ENCODE data around the gene DONSON.

The DONSON gene

DNA sequence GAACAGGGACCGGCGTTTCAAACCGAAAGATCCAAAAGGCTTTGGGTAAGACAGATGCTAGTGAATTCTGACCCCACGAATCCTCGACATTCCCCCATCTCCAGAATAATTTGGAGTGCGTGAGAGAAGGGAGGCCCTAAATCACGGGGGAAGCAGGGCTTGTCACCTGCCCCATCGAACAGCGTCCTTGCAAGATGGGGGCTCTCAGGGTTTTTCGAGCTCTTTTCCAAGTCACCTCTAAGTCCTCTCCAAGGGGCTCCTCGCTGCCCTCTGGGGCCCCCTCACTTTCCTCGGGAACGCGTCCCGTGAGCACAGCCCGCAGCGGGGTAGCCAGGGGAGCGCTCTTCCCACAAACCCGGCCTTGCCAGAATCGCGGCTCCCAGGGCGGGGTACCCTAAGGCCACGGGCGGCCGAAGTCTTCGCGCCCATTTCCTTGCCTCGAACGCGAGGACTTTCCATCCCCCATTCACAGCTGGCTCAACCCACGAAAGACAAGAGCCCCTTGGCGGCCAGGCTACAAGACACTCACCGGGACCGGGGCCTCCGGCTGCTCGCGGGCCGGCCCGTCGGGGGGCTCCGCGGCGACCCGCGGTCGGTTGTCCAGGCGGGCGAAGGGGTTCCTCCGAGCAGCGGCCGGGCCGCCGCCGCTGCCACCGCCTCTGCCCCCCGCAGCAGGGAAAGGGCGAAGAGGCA, 546 bp downstream of the DONSON start:
- TF ChIP-seq FOXP2 (optimal IDR thresholded peaks at IDR 0.05; ENCODE audit: borderline replicate concordance, extremely low read depth, extremely low read length, insufficient read depth) (no peak), TAF1 (IDR thresholded peaks at IDR 0.05; ENCODE audit: borderline replicate concordance, insufficient read depth, low read length) (no peak), SIN3A (IDR thresholded peaks at IDR 0.05; ENCODE audit: borderline replicate concordance, insufficient read depth, low read length) (no peak), POLR2AphosphoS5 (IDR thresholded peaks at IDR 0.05; ENCODE audit: low read depth, low read length) (no peak)
- TF ChIP-seq, protein P1, sequence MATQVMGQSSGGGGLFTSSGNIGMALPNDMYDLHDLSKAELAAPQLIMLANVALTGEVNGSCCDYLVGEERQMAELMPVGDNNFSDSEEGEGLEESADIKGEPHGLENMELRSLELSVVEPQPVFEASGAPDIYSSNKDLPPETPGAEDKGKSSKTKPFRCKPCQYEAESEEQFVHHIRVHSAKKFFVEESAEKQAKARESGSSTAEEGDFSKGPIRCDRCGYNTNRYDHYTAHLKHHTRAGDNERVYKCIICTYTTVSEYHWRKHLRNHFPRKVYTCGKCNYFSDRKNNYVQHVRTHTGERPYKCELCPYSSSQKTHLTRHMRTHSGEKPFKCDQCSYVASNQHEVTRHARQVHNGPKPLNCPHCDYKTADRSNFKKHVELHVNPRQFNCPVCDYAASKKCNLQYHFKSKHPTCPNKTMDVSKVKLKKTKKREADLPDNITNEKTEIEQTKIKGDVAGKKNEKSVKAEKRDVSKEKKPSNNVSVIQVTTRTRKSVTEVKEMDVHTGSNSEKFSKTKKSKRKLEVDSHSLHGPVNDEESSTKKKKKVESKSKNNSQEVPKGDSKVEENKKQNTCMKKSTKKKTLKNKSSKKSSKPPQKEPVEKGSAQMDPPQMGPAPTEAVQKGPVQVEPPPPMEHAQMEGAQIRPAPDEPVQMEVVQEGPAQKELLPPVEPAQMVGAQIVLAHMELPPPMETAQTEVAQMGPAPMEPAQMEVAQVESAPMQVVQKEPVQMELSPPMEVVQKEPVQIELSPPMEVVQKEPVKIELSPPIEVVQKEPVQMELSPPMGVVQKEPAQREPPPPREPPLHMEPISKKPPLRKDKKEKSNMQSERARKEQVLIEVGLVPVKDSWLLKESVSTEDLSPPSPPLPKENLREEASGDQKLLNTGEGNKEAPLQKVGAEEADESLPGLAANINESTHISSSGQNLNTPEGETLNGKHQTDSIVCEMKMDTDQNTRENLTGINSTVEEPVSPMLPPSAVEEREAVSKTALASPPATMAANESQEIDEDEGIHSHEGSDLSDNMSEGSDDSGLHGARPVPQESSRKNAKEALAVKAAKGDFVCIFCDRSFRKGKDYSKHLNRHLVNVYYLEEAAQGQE (IDR thresholded peaks at IDR 0.05; ENCODE audit: insufficient read depth in 1 of 2, low read depth in 2 of 2, low read length in 2 of 2) = no peak

DNA sequence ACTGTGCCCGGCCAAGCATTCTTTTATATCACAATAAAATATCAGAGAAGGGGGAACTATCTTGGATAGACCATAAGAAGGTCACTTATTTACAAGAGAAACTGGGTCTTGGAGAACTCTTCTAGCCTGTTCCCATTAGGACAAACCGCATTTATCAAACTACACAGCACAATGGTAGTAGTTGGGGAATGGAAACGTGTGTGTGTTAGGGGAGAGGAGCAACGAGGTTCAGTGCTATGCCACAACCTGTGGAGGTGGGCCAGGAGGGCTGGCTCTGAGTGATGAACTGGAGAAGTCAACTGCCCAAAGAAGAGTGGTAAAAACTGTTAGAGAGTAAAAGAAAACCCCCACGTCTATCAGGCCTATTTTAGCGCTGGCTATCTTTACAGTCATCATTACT, 1.6 kb downstream of the DONSON start:
- TF ChIP-seq FOXP2 (optimal IDR thresholded peaks at IDR 0.05; ENCODE audit: borderline replicate concordance, extremely low read depth, extremely low read length, insufficient read depth) (no peak), POLR2AphosphoS5 (IDR thresholded peaks at IDR 0.05; ENCODE audit: low read depth, low read length) (no peak), SIN3A (IDR thresholded peaks at IDR 0.05; ENCODE audit: borderline replicate concordance, insufficient read depth, low read length) (no peak), TAF1 (IDR thresholded peaks at IDR 0.05; ENCODE audit: borderline replicate concordance, insufficient read depth, low read length) (no peak)
- TF ChIP-seq, protein P1 (IDR thresholded peaks at IDR 0.05; ENCODE audit: insufficient read depth in 1 of 2, low read depth in 2 of 2, low read length in 2 of 2) = no peak

DNA sequence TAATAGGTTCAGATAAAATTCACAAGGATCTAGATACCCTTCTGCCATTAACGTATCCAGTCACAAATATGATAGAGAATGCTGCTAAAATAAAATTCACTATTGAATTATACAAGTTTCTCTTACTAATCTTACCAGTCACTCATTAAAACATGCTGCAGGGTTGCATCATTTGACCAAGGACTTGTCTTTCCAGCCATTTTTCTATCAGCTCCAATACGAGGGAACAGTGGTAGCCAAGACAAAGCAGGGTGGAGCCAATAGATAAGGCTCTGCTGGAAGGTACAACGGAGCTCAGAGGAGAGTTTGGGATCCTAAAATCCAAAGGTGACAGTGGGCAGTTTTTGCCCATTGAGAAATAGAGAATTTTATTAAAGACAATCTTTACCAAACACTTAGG, 4.0 kb downstream of the DONSON start:
- no peak for TF ChIP-seq FOXP2 (optimal IDR thresholded peaks at IDR 0.05; ENCODE audit: borderline replicate concordance, extremely low read depth, extremely low read length, insufficient read depth)
- TF ChIP-seq, protein P1 (IDR thresholded peaks at IDR 0.05; ENCODE audit: insufficient read depth in 1 of 2, low read depth in 2 of 2, low read length in 2 of 2) = no peak
- no peak for TF ChIP-seq SIN3A (IDR thresholded peaks at IDR 0.05; ENCODE audit: borderline replicate concordance, insufficient read depth, low read length)
- no peak for TF ChIP-seq POLR2AphosphoS5 (IDR thresholded peaks at IDR 0.05; ENCODE audit: low read depth, low read length)
- TF ChIP-seq TAF1 (IDR thresholded peaks at IDR 0.05; ENCODE audit: borderline replicate concordance, insufficient read depth, low read length) = no peak

DNA sequence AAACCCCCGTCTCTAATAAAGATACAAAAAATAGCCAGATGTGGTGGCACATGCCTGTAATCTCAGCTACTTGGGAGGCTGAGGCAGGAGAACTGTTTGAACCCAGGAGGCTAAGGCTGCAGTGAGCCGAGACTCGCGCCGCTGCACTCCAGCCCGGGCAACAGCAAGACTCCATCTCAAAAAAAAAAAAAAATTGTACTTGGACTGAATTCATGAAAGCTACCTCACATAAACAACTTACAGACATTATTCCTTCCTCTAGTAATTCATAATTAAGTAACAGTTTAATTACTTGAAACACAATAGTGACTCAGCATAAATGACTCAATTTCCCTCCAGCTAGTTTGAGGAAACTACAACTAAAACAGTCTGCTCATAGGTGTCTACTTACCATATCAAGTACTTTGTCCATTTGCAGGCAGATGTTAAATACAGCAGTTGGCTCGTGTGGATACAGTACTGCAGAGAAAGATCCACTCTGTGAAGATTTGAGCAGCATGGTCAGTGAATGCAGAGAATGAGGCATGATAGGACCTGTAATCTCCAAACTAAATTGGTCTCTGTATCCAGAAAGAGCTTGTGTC, 9.4 kb downstream of the DONSON start:
- TF ChIP-seq, protein P1 (IDR thresholded peaks at IDR 0.05; ENCODE audit: insufficient read depth in 1 of 2, low read depth in 2 of 2, low read length in 2 of 2) = no peak
- no peak for TF ChIP-seq TAF1 (IDR thresholded peaks at IDR 0.05; ENCODE audit: borderline replicate concordance, insufficient read depth, low read length)
- peak; percentile 78 for TF ChIP-seq POLR2AphosphoS5 (IDR thresholded peaks at IDR 0.05; ENCODE audit: low read depth, low read length)
- TF ChIP-seq SIN3A (IDR thresholded peaks at IDR 0.05; ENCODE audit: borderline replicate concordance, insufficient read depth, low read length) = no peak
- no peak for TF ChIP-seq FOXP2 (optimal IDR thresholded peaks at IDR 0.05; ENCODE audit: borderline replicate concordance, extremely low read depth, extremely low read length, insufficient read depth)

Measured in PFSK-1 (cell line).